Endothelial cell of umbilical vein (primary cell): ENCODE measurements around the gene PRKD1. TPM values are rescaled to one million over a fixed set of nuclear protein-coding genes. Genes with fewer than 3 reads are reported as not detected.

Experiments
- BruUV-seq: library from RNA; stranded (reverse); fragments of 400-500 nt; replicated peaks from 2 replicates; lab custom pipeline; 2021; lab: Mats Ljungman, UMichigan
- CTCF ChIA-PET: fragments of 300-600, 350-600 bp; sonication (Branson Sonifier 250); formaldehyde crosslinking; loops from one replicate; lab custom pipeline; 2021; ENCODE audit warnings: antibody characterized with exemption, inconsistent platforms; lab: Charles Lee
- POLR2A ChIA-PET: fragments of 300-600, 350-600 bp; sonication (Branson Sonifier 250); formaldehyde crosslinking; loops from one replicate; lab custom pipeline; 2021; ENCODE audit warnings: antibody characterized with exemption, inconsistent platforms; lab: Charles Lee
- DNase-seq: peaks from one replicate; pipeline ENCODE4 v3.0.0-alpha.2; 2011; ENCODE audit warnings: low read depth, low spot score
- FAIRE-seq: peaks from 2 replicates; lab custom pipeline; 2011; peaks lifted over from hg19 to GRCh38; lab: Jason Lieb, UNC
- H2AFZ ChIP-seq: 2 replicates; pipeline ENCODE4 v1.6.0; 2012; ENCODE audit warnings: low read depth, low read length, control low read depth, inconsistent platforms
- H3K27ac ChIP-seq: 2 replicates; pipeline ENCODE4 v1.5.1; 2011; ENCODE audit warnings: low read depth, mild to moderate bottlenecking, control low read depth, low read length, moderate library complexity; ENCODE audit not compliant: insufficient read depth
- H3K27me3 ChIP-seq, 2 experiments: 2 replicates each; pipeline versions ENCODE4 v1.6.0 to v1.6.1; 2011; ENCODE audit warnings: low read length in 2 of 2, mixed read lengths in 1 of 2; ENCODE audit not compliant: control insufficient read depth in 2 of 2, insufficient read depth in 2 of 2
- H3K36me3 ChIP-seq, 2 experiments: 2 replicates in 1 of 2; 3 replicates in 1 of 2; pipeline ENCODE4 v1.5.1; 2011; ENCODE audit warnings: low read length in 2 of 2, mild to moderate bottlenecking in 1 of 2, moderate library complexity in 1 of 2; ENCODE audit not compliant: control insufficient read depth in 2 of 2, insufficient read depth in 2 of 2; ENCODE audit errors: extremely low read depth in 1 of 2
- H3K4me1 ChIP-seq: 3 replicates; pipeline ENCODE4 v1.5.1; 2011; ENCODE audit warnings: mild to moderate bottlenecking, low read length; ENCODE audit not compliant: control insufficient read depth, insufficient read depth; ENCODE audit errors: extremely low read depth
- H3K4me2 ChIP-seq: 2 replicates; pipeline ENCODE4 v1.6.1; 2011; ENCODE audit warnings: low read length, control low read depth, mixed read lengths; ENCODE audit not compliant: insufficient read depth
- H3K4me3 ChIP-seq, 3 experiments: fragments of 200-600 bp in 1 of 3; sonication (generic), shearing (Covaris generic) in 1 of 3; replicated peaks in 1 of 3; 2 replicates each; pipeline ENCODE4 v1.5.1; 2011 to 2016; ENCODE audit warnings: control low read depth in 3 of 3, low read length in 3 of 3, mild to moderate bottlenecking in 2 of 3, inconsistent platforms in 1 of 3, low read depth in 1 of 3, moderate library complexity in 1 of 3; ENCODE audit not compliant: insufficient read depth in 1 of 3
- H3K79me2 ChIP-seq: 2 replicates; pipeline ENCODE4 v1.6.0; 2012; ENCODE audit warnings: low read length, inconsistent platforms; ENCODE audit not compliant: control insufficient read depth, insufficient read depth
- H3K9ac ChIP-seq: replicated peaks from 2 replicates; pipeline ENCODE3; 2011; ENCODE audit warnings: low read length, control low read depth; ENCODE audit not compliant: insufficient read depth; ENCODE audit errors: extremely low read depth
- H3K9me1 ChIP-seq: replicated peaks from 3 replicates; pipeline ENCODE4 v1.6.0; 2011; ENCODE audit warnings: mild to moderate bottlenecking, low read length; ENCODE audit not compliant: control insufficient read depth, insufficient read depth; ENCODE audit errors: extremely low read depth
- H3K9me3 ChIP-seq: replicated peaks from 2 replicates; pipeline ENCODE4 v1.5.1; 2012; ENCODE audit warnings: low read length, inconsistent platforms; ENCODE audit not compliant: control insufficient read depth, insufficient read depth
- H4K20me1 ChIP-seq: replicated peaks from 2 replicates; pipeline ENCODE3; 2011; ENCODE audit warnings: mild to moderate bottlenecking, low read length; ENCODE audit not compliant: control insufficient read depth, insufficient read depth; ENCODE audit errors: extremely low read depth
- EZH2 ChIP-seq: IDR thresholded peaks from 2 replicates; pipeline ENCODE4 v1.6.1; 2012; ENCODE audit warnings: borderline replicate concordance, low read depth, mild to moderate bottlenecking, moderate library complexity, low read length, inconsistent platforms; ENCODE audit not compliant: severe bottlenecking
- FOS ChIP-seq: IDR thresholded peaks from 2 replicates; pipeline ENCODE4 v1.6.1; 2011; ENCODE audit warnings: mild to moderate bottlenecking, low read length, moderate library complexity, borderline replicate concordance; ENCODE audit not compliant: insufficient read depth
- GATA2 ChIP-seq: IDR thresholded peaks from 2 replicates; pipeline ENCODE4 v1.7.0; 2011; ENCODE audit warnings: low read depth, mild to moderate bottlenecking, moderate library complexity, mixed read lengths, low read length; ENCODE audit not compliant: insufficient read length, insufficient read depth
- JUN ChIP-seq: IDR thresholded peaks from 2 replicates; pipeline ENCODE4 v1.6.1; 2011; ENCODE audit warnings: borderline replicate concordance, low read depth; ENCODE audit not compliant: insufficient read length, insufficient read depth
- MAX ChIP-seq: IDR thresholded peaks from 2 replicates; pipeline ENCODE4 v1.6.1; 2011; ENCODE audit not compliant: insufficient read depth, insufficient read length
- MYC ChIP-seq: IDR thresholded peaks from one replicate; pipeline ENCODE4 v1.6.1; 2011; ENCODE audit warnings: mild to moderate bottlenecking, low read depth, low read length
- POLR2A ChIP-seq: IDR thresholded peaks from 2 replicates; pipeline ENCODE4 v1.6.1; 2012; ENCODE audit warnings: low read depth, mild to moderate bottlenecking, control low read depth, low read length
- POLR2AphosphoS5 ChIP-seq: IDR thresholded peaks from 2 replicates; pipeline ENCODE4 v1.6.1; 2012; ENCODE audit warnings: low read depth, mild to moderate bottlenecking, control low read depth, low read length, moderate library complexity; ENCODE audit not compliant: insufficient read depth
- dilution Hi-C: fragments of 300-500 bp; cut with MboI; formaldehyde crosslinking; loops from one replicate; pipeline ENCODE4 v1.15.0; 2019; ENCODE audit warnings: low sequenced_read_pairs; ENCODE audit not compliant: extremely low pct_ligation_motif_present
- intact Hi-C: fragments of 100-400 bp; cut with micrococcal nuclease; formaldehyde crosslinking; loops from one replicate; pipeline ENCODE4 v1.10.0; 2022
- polyA plus RNA-seq, 4 experiments: library from polyadenylated mRNA; depleted of rRNA in 3 of 4; stranded (reverse) in 3 of 4; unstranded in 1 of 4; fragments of >200 nt; gene quantifications; 2 replicates each; pipeline versions ENCODE4 v1.2.1 to v1.2.3, GENCODE V29; 2011 to 2012; ENCODE audit warnings: missing spikeins in 1 of 4
- total RNA-seq: library from RNA; stranded (reverse); gene quantifications from 2 replicates; pipeline ENCODE4 v1.2.3, GENCODE V29; 2021
- TF ChIP-seq, protein P1 (sequence below), 2 donors: IDR thresholded peaks; 1 replicate in 1 of 2; 2 replicates in 1 of 2; pipeline ENCODE4 v1.5.1; 2011; ENCODE audit warnings: low read length in 2 of 2, mild to moderate bottlenecking in 2 of 2, moderate library complexity in 2 of 2, control low read depth in 1 of 2, inconsistent platforms in 1 of 2, low read depth in 1 of 2; ENCODE audit not compliant: insufficient read depth in 1 of 2; ENCODE audit errors: extremely low read depth in 1 of 2

Gene PRKD1
- total and polyA plus RNA-seq, 2 donors (not counting 3 experiments of a cell fraction or from before 2014, with no cell fraction given): 3.9 to 10.9 TPM

DNA sequence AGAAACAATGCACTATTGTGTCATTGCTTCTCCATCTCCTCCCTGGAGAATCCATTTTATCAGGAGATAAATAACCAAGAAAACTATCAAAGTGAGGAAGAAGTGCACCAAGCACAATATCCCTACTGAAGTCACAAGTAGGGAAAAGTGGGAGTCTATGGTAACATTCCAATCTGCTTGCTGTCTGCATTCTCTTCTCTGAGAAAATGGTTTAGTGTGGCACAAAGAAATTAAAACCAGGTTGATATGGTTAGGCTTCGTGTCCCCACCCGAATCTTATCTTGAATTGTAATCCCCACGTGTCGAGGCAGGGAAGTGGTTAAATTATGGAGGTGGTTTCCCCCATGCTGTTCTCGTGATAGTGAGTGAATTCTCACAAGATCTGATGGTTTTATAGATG, 209.7 kb downstream of the PRKD1 start:
- Histone ChIP-seq H3K36me3 (no peaks in the 10 kb centered on the region), H3K9me3 (no peaks in the 10 kb centered on the region), H2AFZ (no peak overlapping the region), H3K4me3 (no peak overlapping the region), H3K9me1 (no peaks in the 10 kb centered on the region), H3K4me2 (no peak overlapping the region), H3K9ac (no peak overlapping the region), H3K79me2 (no peaks in the 10 kb centered on the region), H3K4me1 (no peaks in the 10 kb centered on the region), H3K27me3 (no peaks in the 10 kb centered on the region), H4K20me1 (no peaks in the 10 kb centered on the region), H3K27ac (no peak overlapping the region)
- dilution Hi-C loops (no loop called here), intact Hi-C loops (no loop called here)
- ChIA-PET POLR2A (no interaction called here), CTCF (no interaction called here)
- no TSS peak for BruUV-seq
- DNase-seq: no peak
- FAIRE-seq: no peak
- TF ChIP-seq POLR2AphosphoS5: no peak
- TF ChIP-seq POLR2A: no peak
- no peak for TF ChIP-seq GATA2
- TF ChIP-seq, protein P1, sequence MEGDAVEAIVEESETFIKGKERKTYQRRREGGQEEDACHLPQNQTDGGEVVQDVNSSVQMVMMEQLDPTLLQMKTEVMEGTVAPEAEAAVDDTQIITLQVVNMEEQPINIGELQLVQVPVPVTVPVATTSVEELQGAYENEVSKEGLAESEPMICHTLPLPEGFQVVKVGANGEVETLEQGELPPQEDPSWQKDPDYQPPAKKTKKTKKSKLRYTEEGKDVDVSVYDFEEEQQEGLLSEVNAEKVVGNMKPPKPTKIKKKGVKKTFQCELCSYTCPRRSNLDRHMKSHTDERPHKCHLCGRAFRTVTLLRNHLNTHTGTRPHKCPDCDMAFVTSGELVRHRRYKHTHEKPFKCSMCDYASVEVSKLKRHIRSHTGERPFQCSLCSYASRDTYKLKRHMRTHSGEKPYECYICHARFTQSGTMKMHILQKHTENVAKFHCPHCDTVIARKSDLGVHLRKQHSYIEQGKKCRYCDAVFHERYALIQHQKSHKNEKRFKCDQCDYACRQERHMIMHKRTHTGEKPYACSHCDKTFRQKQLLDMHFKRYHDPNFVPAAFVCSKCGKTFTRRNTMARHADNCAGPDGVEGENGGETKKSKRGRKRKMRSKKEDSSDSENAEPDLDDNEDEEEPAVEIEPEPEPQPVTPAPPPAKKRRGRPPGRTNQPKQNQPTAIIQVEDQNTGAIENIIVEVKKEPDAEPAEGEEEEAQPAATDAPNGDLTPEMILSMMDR (IDR thresholded peaks at IDR 0.05; ENCODE audit: extremely low read depth in 1 of 2, insufficient read depth in 1 of 2, low read depth in 1 of 2, low read length in 2 of 2): no peak
- TF ChIP-seq MYC: no peak
- TF ChIP-seq MAX: no peak
- TF ChIP-seq JUN: no peak
- no peak for TF ChIP-seq EZH2
- TF ChIP-seq FOS: no peak
